Keratinocyte (primary cell): Measurements from ENCODE around the gene GSTA2. TPM values are rescaled to one million over a fixed set of nuclear protein-coding genes. Genes with fewer than 3 reads are reported as not detected.
"Not testable (repeated sequence)": the region's sequence is repeated elsewhere in the genome, so short reads cannot be mapped to it uniquely, and the experiment has no call there.

Experiments used
- DNase-seq: peaks from one replicate; pipeline ENCODE4 v3.0.0-alpha.2; 2011; ENCODE audit warnings: low read depth, missing footprints, low spot score
- FAIRE-seq: peaks from 2 replicates; lab custom pipeline; 2011; peaks lifted over from hg19 to GRCh38; lab: Jason Lieb, UNC
- H2AFZ ChIP-seq: 2 replicates; pipeline ENCODE4 v1.6.0; 2012; ENCODE audit warnings: low read length, control low read depth, inconsistent platforms; ENCODE audit not compliant: control insufficient read depth
- H3K27ac ChIP-seq: 2 replicates; pipeline ENCODE4 v1.5.1; 2011; ENCODE audit warnings: low read length; ENCODE audit not compliant: control insufficient read depth, insufficient read depth
- H3K27me3 ChIP-seq: 3 replicates; pipeline ENCODE4 v1.6.0; 2011; ENCODE audit warnings: low read length; ENCODE audit not compliant: control insufficient read depth, insufficient read depth; ENCODE audit errors: extremely low read depth
- H3K36me3 ChIP-seq, 2 experiments: 2 replicates in 1 of 2; 3 replicates in 1 of 2; pipeline ENCODE4 v1.5.1; 2011; ENCODE audit warnings: low read length in 2 of 2, mild to moderate bottlenecking in 1 of 2; ENCODE audit not compliant: control insufficient read depth in 2 of 2, insufficient read depth in 2 of 2; ENCODE audit errors: extremely low read depth in 1 of 2
- H3K4me1 ChIP-seq: 3 replicates; pipeline ENCODE4 v1.5.1; 2011; ENCODE audit warnings: low read length; ENCODE audit not compliant: control insufficient read depth, insufficient read depth; ENCODE audit errors: extremely low read depth
- H3K4me2 ChIP-seq: 3 replicates; pipeline ENCODE4 v1.6.0; 2011; ENCODE audit warnings: low read depth, low read length; ENCODE audit not compliant: control insufficient read depth, insufficient read depth; ENCODE audit errors: extremely low read depth
- H3K4me3 ChIP-seq, 3 experiments: fragments of 200-600 bp in 1 of 3; sonication (generic) in 1 of 3; 2 replicates in 2 of 3; 3 replicates in 1 of 3; pipeline ENCODE4 v1.5.1; 2011 to 2016; ENCODE audit warnings: low read length in 3 of 3, mild to moderate bottlenecking in 3 of 3, control low read depth in 2 of 3, inconsistent platforms in 1 of 3, low read depth in 1 of 3, mixed read lengths in 1 of 3, mixed run types in 1 of 3, moderate library complexity in 1 of 3; ENCODE audit not compliant: control insufficient read depth in 2 of 3, insufficient read depth in 2 of 3; ENCODE audit errors: extremely low read depth in 1 of 3
- H3K79me2 ChIP-seq: 2 replicates; pipeline ENCODE4 v1.6.0; 2012; ENCODE audit warnings: low read length; ENCODE audit not compliant: control insufficient read depth, insufficient read depth
- H3K9ac ChIP-seq: 3 replicates; pipeline ENCODE4 v1.6.0; 2011; ENCODE audit warnings: low read length; ENCODE audit not compliant: control insufficient read depth, insufficient read depth; ENCODE audit errors: extremely low read depth
- H3K9me1 ChIP-seq: 3 replicates; pipeline ENCODE4 v1.6.0; 2011; ENCODE audit warnings: low read length; ENCODE audit not compliant: control insufficient read depth, insufficient read depth; ENCODE audit errors: extremely low read depth
- H3K9me3 ChIP-seq: 2 replicates; pipeline ENCODE4 v1.5.1; 2012; ENCODE audit warnings: low read depth, low read length; ENCODE audit not compliant: control insufficient read depth
- H4K20me1 ChIP-seq: 3 replicates; pipeline ENCODE4 v1.6.0; 2011; ENCODE audit warnings: low read length; ENCODE audit not compliant: control insufficient read depth, insufficient read depth; ENCODE audit errors: extremely low read depth
- EZH2 ChIP-seq: IDR thresholded peaks from one replicate; pipeline ENCODE4 v1.6.1; 2012; ENCODE audit warnings: inconsistent platforms, mild to moderate bottlenecking, low read length, moderate library complexity
- dilution Hi-C: fragments of 300-500 bp; cut with MboI; formaldehyde crosslinking; loops from one replicate; pipeline ENCODE4 v1.7.0; 2020; ENCODE audit warnings: low sequenced_read_pairs; ENCODE audit not compliant: extremely low pct_ligation_motif_present
- polyA minus RNA-seq, 3 experiments: library from RNA; depleted of rRNA, polyadenylated mRNA; stranded (reverse); fragments of >200 nt; gene quantifications; 1 replicate in 1 of 3; 2 replicates in 1 of 3; 3 replicates in 1 of 3; pipeline ENCODE4 v1.2.3, GENCODE V29; 2011
- polyA plus RNA-seq, 5 experiments: library from polyadenylated mRNA; depleted of rRNA in 3 of 5; stranded (reverse) in 3 of 5; stranded (forward) in 1 of 5; unstranded in 1 of 5; fragments of >200 nt; gene quantifications; 1 replicate in 1 of 5; 2 replicates in 3 of 5; 3 replicates in 1 of 5; pipeline versions ENCODE4 v1.2.1 to v1.2.3, GENCODE V29; 2011 to 2012; ENCODE audit warnings: missing spikeins in 2 of 5, low read depth in 1 of 5, low replicate concordance in 1 of 5
- TF ChIP-seq, protein P1 (sequence below), 3 experiments: IDR thresholded peaks in 1 of 3; conservative IDR thresholded peaks in 1 of 3; optimal IDR thresholded peaks in 1 of 3; 2 replicates in 2 of 3; 3 replicates in 1 of 3; pipeline versions ENCODE3 to v1.5.1; 2011; ENCODE audit warnings: low read length in 3 of 3, mild to moderate bottlenecking in 3 of 3, moderate library complexity in 2 of 3, control low read depth in 1 of 3, inconsistent platforms in 1 of 3; ENCODE audit not compliant: insufficient read depth in 2 of 3; ENCODE audit errors: extremely low read depth in 1 of 3

The GSTA2 gene
- not detected in 3 replicates for polyA plus RNA-seq
- polyA plus RNA-seq (2011; ENCODE audit: low read depth), result not detected
- not detected in 2 replicates for polyA plus RNA-seq (2011; cell fraction: cytosol; rRNA removed)
- not detected in 2 replicates for polyA plus RNA-seq (2011; cell fraction: nucleus; rRNA removed)
- not detected in 2 replicates for polyA plus RNA-seq (2012; ENCODE audit: low replicate concordance)
- not detected in 3 replicates for polyA minus RNA-seq
- polyA minus RNA-seq (2011; cell fraction: cytosol; rRNA and poly(A)+ RNA removed), result not detected
- not detected in 2 replicates for polyA minus RNA-seq (2011; cell fraction: nucleus; rRNA and poly(A)+ RNA removed)

DNA sequence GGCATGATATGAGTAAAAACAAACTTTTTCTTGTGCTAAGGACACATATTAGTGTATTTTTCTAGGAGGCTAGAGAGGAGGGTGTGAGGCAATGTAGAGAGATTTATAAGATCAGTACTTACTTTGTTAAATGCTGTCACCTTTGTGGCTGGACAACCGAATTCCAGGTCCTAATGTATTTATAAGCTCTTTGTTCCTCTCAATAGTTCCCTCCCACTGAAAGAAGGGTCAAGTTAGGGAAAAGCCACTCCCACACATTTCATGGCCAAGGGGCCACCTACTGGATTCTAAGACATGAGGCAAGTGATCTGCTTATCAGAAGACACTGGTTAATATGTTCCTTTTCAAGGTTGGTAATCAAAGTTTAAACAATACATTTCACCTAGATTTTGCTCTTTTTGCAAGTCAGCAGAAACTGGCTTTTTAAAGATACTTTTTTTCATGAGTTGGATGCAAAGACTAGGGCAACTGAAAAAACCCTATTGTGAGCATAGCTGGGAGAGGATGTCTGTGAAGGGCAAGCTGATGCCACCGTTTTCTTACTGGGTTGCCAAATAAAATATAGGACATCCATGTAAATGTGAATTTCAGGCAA lies at the start of gene GSTA2:
Gene GSTA2, minus strand, starts transcription at position 154 of the 595 bp plus-strand sequence. CDS start 5,528 bp downstream, outside the sequence.
- H4K20me1 ChIP-seq, H3K27ac ChIP-seq, H3K79me2 ChIP-seq, H3K4me1 ChIP-seq, H2AFZ ChIP-seq, H3K9ac ChIP-seq, H3K4me2 ChIP-seq, H3K9me3 ChIP-seq, H3K4me3 ChIP-seq, H3K27me3 ChIP-seq, DNase-seq, H3K36me3 ChIP-seq, H3K9me1 ChIP-seq, dilution Hi-C loops, FAIRE-seq: not testable (repeated sequence)

DNA sequence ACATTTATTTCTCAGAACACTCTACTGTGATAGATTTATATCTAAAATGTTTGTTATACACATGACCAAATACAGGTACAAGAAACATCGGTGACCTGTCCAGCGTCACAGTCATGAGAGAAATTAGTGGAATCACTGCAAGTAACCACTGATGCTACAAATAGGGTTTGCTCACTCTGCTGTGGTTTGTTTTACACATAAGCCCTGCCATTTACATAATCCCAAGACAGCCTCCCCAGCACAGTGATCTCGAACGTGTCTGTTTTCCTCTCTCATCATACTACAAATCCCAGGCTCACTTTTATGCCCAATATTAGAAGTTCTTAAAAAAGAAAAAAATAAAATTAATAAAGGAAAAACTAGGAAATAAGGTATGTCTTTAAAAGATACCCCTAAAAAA lies 46.5 kb upstream of the GSTA2 start:
- H3K36me3 ChIP-seq, H3K27ac ChIP-seq, H3K4me2 ChIP-seq, H3K9me3 ChIP-seq, FAIRE-seq, H3K4me3 ChIP-seq, H3K4me1 ChIP-seq, H3K9me1 ChIP-seq, dilution Hi-C loops, H4K20me1 ChIP-seq, DNase-seq, H3K79me2 ChIP-seq, H3K27me3 ChIP-seq, H3K9ac ChIP-seq, H2AFZ ChIP-seq: not testable (repeated sequence)

GRCh38 chr6:52808660-52809059 lies 45.4 kb upstream of the GSTA2 start:
- Histone ChIP-seq H3K36me3 (no peaks in the 10 kb centered on the region), H3K4me2 (no peak overlapping the region), H3K27ac (no peak overlapping the region), H4K20me1 (no peaks in the 10 kb centered on the region), H3K9ac (no peak overlapping the region), H3K27me3 (no peaks in the 10 kb centered on the region), H3K4me1 (no peaks in the 10 kb centered on the region), H2AFZ (no peak overlapping the region), H3K4me3 (no peak overlapping the region), H3K9me3 (no peaks in the 10 kb centered on the region), H3K79me2 (no peaks in the 10 kb centered on the region), H3K9me1 (no peaks in the 10 kb centered on the region)
- FAIRE-seq (no peak), DNase-seq (no peak)
- TF ChIP-seq, protein P1, sequence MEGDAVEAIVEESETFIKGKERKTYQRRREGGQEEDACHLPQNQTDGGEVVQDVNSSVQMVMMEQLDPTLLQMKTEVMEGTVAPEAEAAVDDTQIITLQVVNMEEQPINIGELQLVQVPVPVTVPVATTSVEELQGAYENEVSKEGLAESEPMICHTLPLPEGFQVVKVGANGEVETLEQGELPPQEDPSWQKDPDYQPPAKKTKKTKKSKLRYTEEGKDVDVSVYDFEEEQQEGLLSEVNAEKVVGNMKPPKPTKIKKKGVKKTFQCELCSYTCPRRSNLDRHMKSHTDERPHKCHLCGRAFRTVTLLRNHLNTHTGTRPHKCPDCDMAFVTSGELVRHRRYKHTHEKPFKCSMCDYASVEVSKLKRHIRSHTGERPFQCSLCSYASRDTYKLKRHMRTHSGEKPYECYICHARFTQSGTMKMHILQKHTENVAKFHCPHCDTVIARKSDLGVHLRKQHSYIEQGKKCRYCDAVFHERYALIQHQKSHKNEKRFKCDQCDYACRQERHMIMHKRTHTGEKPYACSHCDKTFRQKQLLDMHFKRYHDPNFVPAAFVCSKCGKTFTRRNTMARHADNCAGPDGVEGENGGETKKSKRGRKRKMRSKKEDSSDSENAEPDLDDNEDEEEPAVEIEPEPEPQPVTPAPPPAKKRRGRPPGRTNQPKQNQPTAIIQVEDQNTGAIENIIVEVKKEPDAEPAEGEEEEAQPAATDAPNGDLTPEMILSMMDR (optimal IDR thresholded peaks at IDR 0.05 in 1 of 3, IDR thresholded peaks at IDR 0.05 in 1 of 3, conservative IDR thresholded peaks at IDR 0.05 in 1 of 3; ENCODE audit: extremely low read depth in 1 of 3, insufficient read depth in 2 of 3, low read length in 3 of 3), result no peak
- TF ChIP-seq EZH2, result no peak
- dilution Hi-C loops, result no loop called here

GRCh38 chr6:52803668-52804255 lies 40.5 kb upstream of the GSTA2 start, which contains the start of gene GSTA1:
Gene GSTA1, minus strand, starts transcription at chr6:52803816. Its CDS starts 4,549 bp downstream, at chr6:52799267.
- H3K36me3 ChIP-seq, H3K9me1 ChIP-seq, H3K9me3 ChIP-seq, H3K4me1 ChIP-seq, H3K79me2 ChIP-seq, H3K4me3 ChIP-seq, FAIRE-seq, H3K9ac ChIP-seq, H2AFZ ChIP-seq, H3K4me2 ChIP-seq, H3K27me3 ChIP-seq, dilution Hi-C loops, DNase-seq, H4K20me1 ChIP-seq, H3K27ac ChIP-seq: not testable (repeated sequence)
